GM12864 (cell line): ENCODE measurements around the gene SEMG2.
A peak's percentile ranks its signal among the peaks of the same experiment; 100 is the strongest.

Source experiments
- DNase-seq: peaks from one replicate; pipeline ENCODE4 v3.0.0-alpha.2; 2011; ENCODE audit warnings: low read depth
- H3K4me3 ChIP-seq: 2 replicates; pipeline ENCODE4 v1.5.1; 2011; ENCODE audit warnings: mild to moderate bottlenecking, low read depth, low read length, control low read depth
- CTCF ChIP-seq: IDR thresholded peaks from 2 replicates; pipeline ENCODE4 v1.5.1; 2011; ENCODE audit warnings: low read depth, mild to moderate bottlenecking, moderate library complexity, low read length, control low read depth, inconsistent platforms; ENCODE audit errors: missing control alignments

SEMG2 gene

GRCh38 chr20:45229264-45230056 is 8.3 kb downstream of the SEMG2 start:
- peak; percentile 3 for DNase-seq
- no peak overlapping the region for H3K4me3 ChIP-seq
- TF ChIP-seq CTCF, result peak; percentile 69

GRCh38 chr20:45230631-45231030 is 9.5 kb downstream of the SEMG2 start:
- H3K4me3 ChIP-seq, result no peak overlapping the region
- no peak for DNase-seq
- no peak for TF ChIP-seq CTCF

- DNase-seq, result no peak
- peak; percentile 76 for TF ChIP-seq CTCF
- H3K4me3 ChIP-seq, result no peak overlapping the region
Measured at GRCh38 chr20:45235995-45236394, 14.8 kb downstream of the SEMG2 start.

GRCh38 chr20:45238139-45238538 is 17.0 kb downstream of the SEMG2 start:
- no peak overlapping the region for H3K4me3 ChIP-seq
- DNase-seq, result no peak
- no peak for TF ChIP-seq CTCF

- no peak for TF ChIP-seq CTCF
- no peak overlapping the region for H3K4me3 ChIP-seq
- DNase-seq, result no peak
Measured at GRCh38 chr20:45246109-45246508, 24.9 kb downstream of the SEMG2 start.

GRCh38 chr20:45247865-45248264 is 26.7 kb downstream of the SEMG2 start:
- TF ChIP-seq CTCF, result no peak
- no peak for DNase-seq
- no peak overlapping the region for H3K4me3 ChIP-seq

GRCh38 chr20:45248609-45249008 is 27.4 kb downstream of the SEMG2 start:
- TF ChIP-seq CTCF, result no peak
- no peak overlapping the region for H3K4me3 ChIP-seq
- DNase-seq, result no peak
